H1 (cell line): ENCODE measurements around the gene BBS2. TPM values are rescaled to one million over a fixed set of nuclear protein-coding genes. Genes with fewer than 3 reads are reported as not detected.

Source experiments
- CTCF ChIA-PET: fragments of 300-600 bp; sonication (Branson Sonifier 250); formaldehyde crosslinking; loops from one replicate; lab custom pipeline; 2021; ENCODE audit not compliant: partially characterized antibody; lab: Charles Lee
- POLR2A ChIA-PET: fragments of 300-600 bp; sonication (Branson Sonifier 250); formaldehyde crosslinking; loops from one replicate; lab custom pipeline; 2021; ENCODE audit warnings: inconsistent platforms; ENCODE audit not compliant: partially characterized antibody; lab: Charles Lee
- DNase-seq, 2 experiments: peaks; one replicate each; pipeline versions ENCODE4 v3.0.0 to v3.0.0-alpha.2; 2010 to 2022; ENCODE audit warnings: low spot score in 2 of 2, low read depth in 1 of 2, mixed read lengths in 1 of 2
- FAIRE-seq: peaks from 2 replicates; lab custom pipeline; 2011; peaks lifted over from hg19 to GRCh38; lab: Jason Lieb, UNC
- H2AFZ ChIP-seq: 2 replicates; pipeline ENCODE4 v1.8.1; 2012; ENCODE audit warnings: low read length, inconsistent platforms
- H2AK5ac ChIP-seq: 2 replicates; pipeline ENCODE4 v1.6.1; 2013; ENCODE audit warnings: low read depth, low read length
- H2BK120ac ChIP-seq: replicated peaks from 2 replicates; pipeline ENCODE3; 2013; ENCODE audit warnings: low read depth, low read length, inconsistent platforms
- H2BK12ac ChIP-seq: 2 replicates; pipeline ENCODE4 v1.6.1; 2013; ENCODE audit warnings: low read depth, low read length
- H2BK15ac ChIP-seq: 2 replicates; pipeline ENCODE4 v1.6.1; 2013; ENCODE audit warnings: low read length
- H2BK20ac ChIP-seq: 2 replicates; pipeline ENCODE4 v1.6.1; 2013; ENCODE audit warnings: low read length
- H2BK5ac ChIP-seq: 2 replicates; pipeline ENCODE4 v1.6.1; 2013; ENCODE audit warnings: low read depth, low read length
- H3K14ac ChIP-seq: 2 replicates; pipeline ENCODE4 v1.6.1; 2013; ENCODE audit warnings: inconsistent platforms; ENCODE audit not compliant: insufficient read length
- H3K18ac ChIP-seq: 2 replicates; pipeline ENCODE4 v1.6.1; 2013; ENCODE audit warnings: low read length; ENCODE audit errors: extremely low read depth
- H3K23ac ChIP-seq: 2 replicates; pipeline ENCODE4 v1.6.1; 2013; ENCODE audit warnings: inconsistent platforms; ENCODE audit not compliant: insufficient read length
- H3K23me2 ChIP-seq: 2 replicates; pipeline ENCODE4 v1.6.1; 2013; ENCODE audit warnings: low read depth, low read length
- H3K27ac ChIP-seq: 2 replicates; pipeline ENCODE4 v1.6.1; 2011; ENCODE audit warnings: low read depth, low read length, inconsistent platforms
- H3K27me3 ChIP-seq, 4 experiments: replicated peaks in 1 of 4; 1 replicate in 1 of 4; 2 replicates in 3 of 4; pipeline versions ENCODE4 v1.6.1 to v1.8.1; 2011 to 2013; ENCODE audit warnings: low read length in 3 of 4, mild to moderate bottlenecking in 3 of 4, inconsistent platforms in 2 of 4, mixed read lengths in 2 of 4, moderate library complexity in 1 of 4; ENCODE audit not compliant: control insufficient read depth in 3 of 4, insufficient read depth in 3 of 4; ENCODE audit errors: extremely low read depth in 1 of 4
- H3K36me3 ChIP-seq, 4 experiments: 2 replicates each; pipeline versions ENCODE4 v1.6.1 to v1.8.1; 2011 to 2013; ENCODE audit warnings: mild to moderate bottlenecking in 4 of 4, low read length in 3 of 4, moderate library complexity in 2 of 4, control low read depth in 1 of 4, inconsistent platforms in 1 of 4; ENCODE audit not compliant: insufficient read depth in 4 of 4, control insufficient read depth in 2 of 4
- H3K4ac ChIP-seq: replicated peaks from 2 replicates; pipeline ENCODE3; 2013; ENCODE audit warnings: low read length, low read depth, mixed read lengths, inconsistent platforms; ENCODE audit not compliant: insufficient read length
- H3K4me1 ChIP-seq, 4 experiments: replicated peaks in 1 of 4; 1 replicate in 1 of 4; 2 replicates in 3 of 4; pipeline versions ENCODE4 v1.6.1 to v1.8.1; 2011 to 2013; ENCODE audit warnings: low read length in 3 of 4, inconsistent platforms in 2 of 4, mixed read lengths in 1 of 4; ENCODE audit not compliant: insufficient read depth in 4 of 4, control insufficient read depth in 3 of 4
- H3K4me2 ChIP-seq, 2 experiments: 2 replicates each; pipeline versions ENCODE4 v1.6.1 to v1.8.1; 2011 to 2013; ENCODE audit warnings: low read depth in 2 of 2, low read length in 2 of 2, control low read depth in 1 of 2, inconsistent platforms in 1 of 2, mild to moderate bottlenecking in 1 of 2; ENCODE audit not compliant: insufficient read depth in 1 of 2
- H3K4me3 ChIP-seq, 4 experiments: fragments of 200-600, 300-600 bp in 1 of 4; sonication (generic), shearing (Covaris generic), sonication (Bioruptor Twin) in 1 of 4; 2 replicates each; pipeline versions ENCODE4 v1.5.1 to v1.8.1; 2011 to 2016; ENCODE audit warnings: low read length in 4 of 4, low read depth in 3 of 4, control low read depth in 2 of 4, inconsistent platforms in 2 of 4, mild to moderate bottlenecking in 2 of 4, mixed read lengths in 1 of 4, moderate library complexity in 1 of 4; ENCODE audit not compliant: insufficient read depth in 2 of 4; ENCODE audit errors: extremely low read depth in 1 of 4
- H3K56ac ChIP-seq: replicated peaks from 2 replicates; pipeline ENCODE3; 2013; ENCODE audit warnings: low read depth, mild to moderate bottlenecking, mixed read lengths, low read length, inconsistent platforms; ENCODE audit not compliant: insufficient read length
- H3K79me1 ChIP-seq: 2 replicates; pipeline ENCODE4 v1.6.1; 2013; ENCODE audit warnings: low read depth, low read length, control low read depth
- H3K79me2 ChIP-seq, 2 experiments: 2 replicates each; pipeline versions ENCODE4 v1.6.1 to v1.8.1; 2012 to 2013; ENCODE audit warnings: low read length in 2 of 2, mild to moderate bottlenecking in 2 of 2, inconsistent platforms in 1 of 2; ENCODE audit not compliant: insufficient read depth in 2 of 2, control insufficient read depth in 1 of 2
- H3K9ac ChIP-seq, 4 experiments: replicated peaks in 1 of 4; 1 replicate in 1 of 4; 2 replicates in 3 of 4; pipeline versions ENCODE4 v1.6.1 to v1.8.1; 2011 to 2013; ENCODE audit warnings: low read depth in 3 of 4, low read length in 3 of 4, control low read depth in 2 of 4, mild to moderate bottlenecking in 2 of 4, moderate library complexity in 2 of 4, inconsistent platforms in 1 of 4; ENCODE audit errors: extremely low read depth in 1 of 4
- H3K9me3 ChIP-seq, 2 experiments: 2 replicates each; pipeline versions ENCODE4 v1.6.1 to v1.8.1; 2012 to 2013; ENCODE audit warnings: mild to moderate bottlenecking in 2 of 2, moderate library complexity in 2 of 2, control low read depth in 1 of 2, inconsistent platforms in 1 of 2, low read depth in 1 of 2, low read length in 1 of 2, mixed read lengths in 1 of 2; ENCODE audit not compliant: insufficient read depth in 2 of 2
- H4K20me1 ChIP-seq, 2 experiments: replicated peaks in 1 of 2; 2 replicates each; pipeline versions ENCODE3 to v1.8.1; 2011 to 2013; ENCODE audit warnings: inconsistent platforms in 2 of 2, low read length in 2 of 2, mild to moderate bottlenecking in 1 of 2; ENCODE audit not compliant: insufficient read depth in 2 of 2, control insufficient read depth in 1 of 2
- H4K5ac ChIP-seq: 2 replicates; pipeline ENCODE4 v1.6.1; 2013; ENCODE audit warnings: low read length, low read depth, mixed read lengths, inconsistent platforms; ENCODE audit not compliant: insufficient read length
- H4K8ac ChIP-seq: 2 replicates; pipeline ENCODE4 v1.8.0; 2013; ENCODE audit warnings: mild to moderate bottlenecking, moderate library complexity, low read length, inconsistent platforms; ENCODE audit not compliant: insufficient read depth; ENCODE audit errors: extremely low read depth
- H4K91ac ChIP-seq: replicated peaks from 2 replicates; pipeline ENCODE3; 2013; ENCODE audit warnings: low read length, mixed read lengths, inconsistent platforms; ENCODE audit not compliant: insufficient read length
- ASH2L ChIP-seq: fragments of 200-600, 300-600 bp; sonication (generic); IDR thresholded peaks from one replicate; pipeline ENCODE4 v1.7.1; 2017; ENCODE audit warnings: low read length
- HDAC6 ChIP-seq: IDR thresholded peaks from one replicate; pipeline ENCODE4 v1.7.1; 2012; ENCODE audit warnings: low read depth, mild to moderate bottlenecking, inconsistent platforms, low read length, moderate library complexity
- RBBP5 ChIP-seq: IDR thresholded peaks from 2 replicates; pipeline ENCODE4 v1.7.1; 2012; ENCODE audit warnings: low read depth, mild to moderate bottlenecking, inconsistent platforms, low read length, moderate library complexity, borderline replicate concordance
- TCF12 ChIP-seq: IDR thresholded peaks from 2 replicates; pipeline ENCODE4 v1.6.1; 2011; ENCODE audit warnings: low read depth, mild to moderate bottlenecking, low read length
- WGBS, 2 experiments: shearing (Covaris generic) in 1 of 2; methylation state at CpG; one replicate each; pipeline versions ENCODE4 v1.1.6 to v1.1.7; 2013 to 2015; ENCODE audit warnings: low lambda C conversion rate in 2 of 2, mixed read lengths in 2 of 2, inconsistent platforms in 1 of 2, low coverage in 1 of 2, missing lambda C conversion rate in 1 of 2; ENCODE audit not compliant: insufficient replicate concordance in 2 of 2, insufficient coverage in 1 of 2, insufficient read length in 1 of 2; ENCODE audit errors: extremely low coverage in 1 of 2, missing lambda C conversion rate in 1 of 2; 5-methylcytosine and 5-hydroxymethylcytosine counted together
- polyA plus RNA-seq, 7 experiments: library from polyadenylated mRNA; depleted of rRNA in 3 of 7; stranded (reverse) in 5 of 7; unstranded in 2 of 7; fragments of >200 nt in 5 of 7; fragments of 200-250 nt in 2 of 7; gene quantifications; 1 replicate in 5 of 7; 2 replicates in 1 of 7; 4 replicates in 1 of 7; pipeline versions ENCODE4 v1.2.1 to v1.2.3, GENCODE V29; 2011 to 2013; ENCODE audit warnings: missing spikeins in 2 of 7, mixed read lengths in 2 of 7
- total RNA-seq: library from RNA; stranded (reverse); fragmentation: NEBNext Ultra II Directional; extraction: Animal tissue kit (Norgen Biotek cat#: 25700); gene quantifications from 2 replicates; pipeline ENCODE4 v1.2.1, GENCODE V29; 2021

The BBS2 gene
- total and polyA plus RNA-seq, 2 of the 8 experiments (the other 6 are each of a cell fraction or from before 2014, with no cell fraction given) = 12.3 to 15.1 TPM

GRCh38 chr16:56438038-56438437 is 81.8 kb downstream of the BBS2 start:
- Histone ChIP-seq H3K4me1 (no peaks in the 10 kb centered on the region), H3K9me3 (no peaks in the 10 kb centered on the region), H2BK20ac (no peak overlapping the region), H3K14ac (no peak overlapping the region), H4K5ac (no peak overlapping the region), H3K79me1 (no peaks in the 10 kb centered on the region), H4K8ac (no peak overlapping the region), H3K36me3 (peaks cover 14 to 61% (median 39%) of the 10 kb centered on the region in 4 experiments; a peak in 7 of 8 replicates), H3K27ac (no peak overlapping the region), H3K23me2 (no peaks in the 10 kb centered on the region), H3K23ac (no peak overlapping the region), H3K4me2 (no peak overlapping the region), H2BK120ac (no peak overlapping the region), H3K4me3 (no peak overlapping the region), H4K91ac (no peak overlapping the region), H2AK5ac (no peak overlapping the region), H3K79me2 (peaks cover 0 to 6% of the 10 kb centered on the region in 2 experiments; a peak in 1 of 4 replicates)
- no peak for FAIRE-seq
- POLR2A ChIA-PET = interaction anchor here (1.1 to 1.8 kb wide), 2 partner anchors 10 to 13 kb away, joined by 3 to 7 read pairs; partner anchors contain the start of genes NUDT21 and OGFOD1
- TF ChIP-seq HDAC6 (no peak), TCF12 (no peak), RBBP5 (no peak), ASH2L (no peak)
- TF ChIP-seq, all 59 proteins: peak for 0
- H2BK15ac ChIP-seq = no peak overlapping the region
- H3K56ac ChIP-seq = no peak overlapping the region
- H3K18ac ChIP-seq = no peak overlapping the region
- H2BK12ac ChIP-seq = no peak overlapping the region
- no peak overlapping the region for H3K4ac ChIP-seq
- no peaks in the 10 kb centered on the region for H4K20me1 ChIP-seq
- CTCF ChIA-PET = no interaction called here
- 100% methylated on average over 1 of the region's 1 CpG; no CpG with 5 or more reads in 1 of the 2 experiments for WGBS, 2 experiments
- H2AFZ ChIP-seq = no peak overlapping the region
- no peak overlapping the region for H2BK5ac ChIP-seq
- H3K27me3 ChIP-seq = no peaks in the 10 kb centered on the region
- no peak overlapping the region for H3K9ac ChIP-seq
- no peak for DNase-seq
